ENCODE results near the gene EIF3K. TPM values are rescaled to one million over a fixed set of nuclear protein-coding genes. Genes with fewer than 3 reads are reported as not detected.

Gene EIF3K
- total RNA-seq, 4 donors from 2014 or later = 333 to 570 (median 446) TPM

DNA sequence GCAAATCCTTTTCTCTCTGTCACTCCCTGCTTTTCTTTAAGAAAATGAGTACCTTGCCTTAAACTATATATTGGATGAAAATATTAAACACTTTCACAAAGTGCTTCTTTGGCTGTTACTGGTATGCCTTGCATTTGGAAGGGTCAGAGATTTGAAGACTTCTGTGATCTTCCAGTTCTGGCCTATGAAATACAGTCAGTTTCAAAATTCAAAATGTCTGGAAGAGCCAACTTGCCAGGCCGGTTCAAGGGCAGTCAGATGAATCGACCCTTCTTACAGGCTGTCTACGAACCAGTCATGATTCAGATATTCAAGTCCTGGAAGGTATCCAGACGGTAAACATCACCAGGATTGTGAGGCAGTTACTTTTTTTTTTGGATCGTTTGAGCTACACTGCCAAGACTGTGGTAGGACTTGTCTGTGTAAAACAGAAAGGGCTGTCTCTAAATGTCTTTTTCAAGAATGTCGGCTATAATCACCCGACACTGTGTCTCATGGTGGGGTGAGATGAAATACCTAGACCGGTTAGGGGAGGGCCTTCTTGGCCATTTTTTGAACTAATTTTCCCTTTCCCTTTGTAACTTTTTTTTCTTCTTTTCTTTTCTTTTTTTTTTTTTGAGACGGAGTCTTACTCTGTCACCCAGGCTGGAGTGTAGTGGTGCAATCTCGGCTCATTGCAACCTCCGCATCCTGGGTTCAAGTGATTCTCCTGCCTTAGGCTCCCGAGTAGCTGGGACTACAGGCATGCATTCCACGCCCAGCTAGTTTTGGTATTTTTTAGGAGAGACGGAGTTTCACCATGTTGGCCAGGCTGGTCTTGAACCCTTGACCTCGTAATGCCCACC lies 39.7 kb downstream of the EIF3K start:
- H3K36me3 ChIP-seq = peaks cover 0 to 14% (median 2%) of the 10 kb centered on the region in 4 donors
- H3K27me3 ChIP-seq = no peaks in the 10 kb centered on the region
- peak overlapping the region; percentile 92 to 99 (median 98) for H3K27ac ChIP-seq (replicated peaks in 1 of 4)
- intact Hi-C loops (cut with DNase I) = no loop called here
- H3K9me3 ChIP-seq = no peaks in the 10 kb centered on the region
- DNase-seq (ENCODE audit: extremely low spot score) = no peak
- TF ChIP-seq POLR2AphosphoS5 (IDR thresholded peaks at IDR 0.05) = peak; percentile 85 to 90
- TF ChIP-seq EP300 (IDR thresholded peaks at IDR 0.05) = no peak
- WGBS = 28% methylated on average over 14 of the region's 15 CpGs
- peaks cover 98 to 100% (median 100%) of the 10 kb centered on the region in 4 donors for H3K4me1 ChIP-seq
- peak overlapping the region; percentile 19 to 38 (median 32) for H3K4me3 ChIP-seq

GRCh38 chr19:38660724-38661123 lies 41.7 kb downstream of the EIF3K start:
- no peak for DNase-seq (ENCODE audit: extremely low spot score)
- peaks cover 98 to 100% (median 99%) of the 10 kb centered on the region in 4 donors for H3K4me1 ChIP-seq
- intact Hi-C loops (cut with DNase I) = no loop called here
- H3K9me3 ChIP-seq = no peaks in the 10 kb centered on the region
- no peaks in the 10 kb centered on the region for H3K27me3 ChIP-seq
- H3K4me3 ChIP-seq = no peak overlapping the region
- H3K27ac ChIP-seq (replicated peaks in 1 of 4) = peak overlapping the region; percentile 92 to 99 (median 98)
- no peak for TF ChIP-seq POLR2A (IDR thresholded peaks at IDR 0.05; ENCODE audit: low read depth)
- no peak for TF ChIP-seq POLR2AphosphoS5 (IDR thresholded peaks at IDR 0.05)
- TF ChIP-seq EP300 (IDR thresholded peaks at IDR 0.05) = no peak
- TF ChIP-seq, protein P1, sequence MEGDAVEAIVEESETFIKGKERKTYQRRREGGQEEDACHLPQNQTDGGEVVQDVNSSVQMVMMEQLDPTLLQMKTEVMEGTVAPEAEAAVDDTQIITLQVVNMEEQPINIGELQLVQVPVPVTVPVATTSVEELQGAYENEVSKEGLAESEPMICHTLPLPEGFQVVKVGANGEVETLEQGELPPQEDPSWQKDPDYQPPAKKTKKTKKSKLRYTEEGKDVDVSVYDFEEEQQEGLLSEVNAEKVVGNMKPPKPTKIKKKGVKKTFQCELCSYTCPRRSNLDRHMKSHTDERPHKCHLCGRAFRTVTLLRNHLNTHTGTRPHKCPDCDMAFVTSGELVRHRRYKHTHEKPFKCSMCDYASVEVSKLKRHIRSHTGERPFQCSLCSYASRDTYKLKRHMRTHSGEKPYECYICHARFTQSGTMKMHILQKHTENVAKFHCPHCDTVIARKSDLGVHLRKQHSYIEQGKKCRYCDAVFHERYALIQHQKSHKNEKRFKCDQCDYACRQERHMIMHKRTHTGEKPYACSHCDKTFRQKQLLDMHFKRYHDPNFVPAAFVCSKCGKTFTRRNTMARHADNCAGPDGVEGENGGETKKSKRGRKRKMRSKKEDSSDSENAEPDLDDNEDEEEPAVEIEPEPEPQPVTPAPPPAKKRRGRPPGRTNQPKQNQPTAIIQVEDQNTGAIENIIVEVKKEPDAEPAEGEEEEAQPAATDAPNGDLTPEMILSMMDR (IDR thresholded peaks at IDR 0.05) = no peak
- WGBS = 90% methylated on average over 9 of the region's 9 CpGs
- H3K36me3 ChIP-seq = peaks cover 0 to 14% (median 2%) of the 10 kb centered on the region in 4 donors

- Histone ChIP-seq H3K4me3 (no peak overlapping the region), H3K27me3 (no peaks in the 10 kb centered on the region), H3K27ac (replicated peaks in 1 of 4) (peak overlapping the region; percentile 92 to 99 (median 98)), H3K36me3 (peaks cover 0 to 14% (median 2%) of the 10 kb centered on the region in 4 donors), H3K9me3 (no peaks in the 10 kb centered on the region), H3K4me1 (peaks cover 98 to 100% (median 99%) of the 10 kb centered on the region in 4 donors)
- TF ChIP-seq, protein P1 (IDR thresholded peaks at IDR 0.05) = no peak
- no peak for TF ChIP-seq EP300 (IDR thresholded peaks at IDR 0.05)
- no peak for TF ChIP-seq POLR2A (IDR thresholded peaks at IDR 0.05; ENCODE audit: low read depth)
- no peak for TF ChIP-seq POLR2AphosphoS5 (IDR thresholded peaks at IDR 0.05)
- WGBS = 61% methylated on average over 7 of the region's 7 CpGs
- no peak for DNase-seq (ENCODE audit: extremely low spot score)
- intact Hi-C loops (cut with DNase I) = no loop called here
Observed at GRCh38 chr19:38661136-38661535, 42.1 kb downstream of the EIF3K start.

GRCh38 chr19:38661996-38662395 lies 43.0 kb downstream of the EIF3K start:
- H3K4me3 ChIP-seq = no peak overlapping the region
- H3K9me3 ChIP-seq = no peaks in the 10 kb centered on the region
- intact Hi-C loops (cut with DNase I) = no loop called here
- no peaks in the 10 kb centered on the region for H3K27me3 ChIP-seq
- TF ChIP-seq POLR2A (IDR thresholded peaks at IDR 0.05; ENCODE audit: low read depth) (no peak), POLR2AphosphoS5 (IDR thresholded peaks at IDR 0.05) (no peak), EP300 (IDR thresholded peaks at IDR 0.05) (no peak)
- TF ChIP-seq, protein P1 (IDR thresholded peaks at IDR 0.05) = no peak
- H3K36me3 ChIP-seq = peaks cover 0 to 9% (median 2%) of the 10 kb centered on the region in 4 donors
- WGBS = 24% methylated on average over 1 of the region's 1 CpG
- no peak for DNase-seq (ENCODE audit: extremely low spot score)
- peaks cover 98 to 100% (median 99%) of the 10 kb centered on the region in 4 donors for H3K4me1 ChIP-seq
- peak overlapping the region; percentile 92 to 99 (median 98) for H3K27ac ChIP-seq (replicated peaks in 1 of 4)

DNA sequence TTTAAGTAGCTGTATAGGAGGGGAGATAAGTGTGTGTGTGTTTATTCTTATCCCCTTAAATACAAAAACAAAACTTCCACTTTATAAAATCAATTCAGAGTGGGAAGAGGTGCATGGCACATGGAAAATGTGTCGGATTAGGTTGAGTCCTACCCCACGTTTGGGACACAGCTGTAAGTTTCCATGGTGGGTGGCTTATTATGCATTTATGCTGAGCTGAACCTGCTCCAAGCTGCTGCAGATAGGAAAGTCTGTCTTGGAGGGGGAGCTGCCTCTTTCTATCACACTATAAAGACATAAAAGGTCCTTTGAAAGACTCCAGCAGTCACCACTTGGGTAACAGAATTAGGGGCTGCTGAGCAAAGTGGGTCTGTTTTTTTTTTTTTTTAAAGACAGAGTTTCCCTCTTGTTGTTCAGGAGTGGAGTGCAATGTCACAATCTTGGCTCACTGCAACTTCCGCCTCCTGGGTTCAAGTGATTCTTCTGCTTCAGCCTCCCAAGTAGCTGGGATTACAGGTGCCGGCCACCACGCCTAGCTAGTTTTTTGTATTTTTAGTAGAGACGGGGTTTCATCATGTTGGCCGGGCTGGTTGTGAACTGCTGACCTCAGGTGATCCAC lies 43.7 kb downstream of the EIF3K start:
- no peaks in the 10 kb centered on the region for H3K27me3 ChIP-seq
- H3K4me1 ChIP-seq = peaks cover 98 to 100% (median 99%) of the 10 kb centered on the region in 4 donors
- H3K36me3 ChIP-seq = peaks cover 0 to 9% (median 2%) of the 10 kb centered on the region in 4 donors
- 59% methylated on average over 7 of the region's 7 CpGs for WGBS
- H3K27ac ChIP-seq (replicated peaks in 1 of 4) = peak overlapping the region; percentile 92 to 99 (median 98)
- no peak overlapping the region for H3K4me3 ChIP-seq
- DNase-seq (ENCODE audit: extremely low spot score) = no peak
- intact Hi-C loops (cut with DNase I) = no loop called here
- no peaks in the 10 kb centered on the region for H3K9me3 ChIP-seq
- TF ChIP-seq POLR2AphosphoS5 (IDR thresholded peaks at IDR 0.05) = no peak
- TF ChIP-seq, protein P1 (IDR thresholded peaks at IDR 0.05) = no peak
- no peak for TF ChIP-seq EP300 (IDR thresholded peaks at IDR 0.05)
- TF ChIP-seq POLR2A (IDR thresholded peaks at IDR 0.05; ENCODE audit: low read depth) = no peak

Data from esophagus muscularis mucosa (tissue), 4 donors.